ENCODE data around the gene UPB1. TPM values are rescaled to one million over a fixed set of nuclear protein-coding genes. Genes with fewer than 3 reads are reported as not detected.
"Not testable (repeated sequence)": the region's sequence is repeated elsewhere in the genome, so short reads cannot be mapped to it uniquely, and the experiment has no call there.

The UPB1 gene
- total RNA-seq, 1 donor from 2014 or later = 0.17 TPM

DNA sequence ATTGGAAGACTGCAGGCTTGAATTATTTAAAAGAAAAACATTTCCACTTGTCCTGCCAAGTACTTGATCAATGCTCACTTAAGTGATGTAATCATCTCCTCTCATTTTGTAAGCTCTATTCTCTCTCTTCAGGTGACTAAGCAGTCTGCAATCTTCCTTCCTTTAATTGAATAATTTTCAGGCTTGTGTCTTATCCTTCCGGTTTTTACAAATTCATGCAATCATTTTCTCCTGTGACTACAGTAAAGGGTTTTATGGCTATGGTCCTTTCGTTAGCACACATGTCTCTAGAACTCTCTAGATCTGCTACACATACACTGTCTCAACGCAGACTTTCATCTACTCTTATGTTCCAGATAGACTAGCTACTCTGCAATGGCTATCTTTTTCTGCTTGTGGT lies 12.6 kb upstream of the UPB1 start:
- peak; percentile 59 for DNase-seq

DNA sequence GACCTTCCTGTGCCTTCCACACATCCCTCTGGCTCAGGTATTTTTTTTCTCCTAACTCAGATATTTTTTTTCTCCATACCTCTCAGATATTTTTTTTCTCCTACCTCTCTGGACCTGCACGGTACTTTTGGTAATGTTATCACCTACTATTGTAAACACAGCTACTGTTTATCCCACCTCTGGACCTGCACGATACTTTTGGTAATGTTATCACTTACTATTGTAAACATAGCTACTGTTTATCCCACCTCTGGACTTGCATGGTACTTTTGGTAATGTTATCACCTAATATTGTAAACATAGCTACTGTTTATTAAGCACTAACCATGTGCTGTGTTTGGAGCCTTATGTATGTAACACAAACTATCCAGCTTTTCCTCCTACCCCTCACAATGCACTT lies 12.1 kb upstream of the UPB1 start:
- no peak for DNase-seq

DNA sequence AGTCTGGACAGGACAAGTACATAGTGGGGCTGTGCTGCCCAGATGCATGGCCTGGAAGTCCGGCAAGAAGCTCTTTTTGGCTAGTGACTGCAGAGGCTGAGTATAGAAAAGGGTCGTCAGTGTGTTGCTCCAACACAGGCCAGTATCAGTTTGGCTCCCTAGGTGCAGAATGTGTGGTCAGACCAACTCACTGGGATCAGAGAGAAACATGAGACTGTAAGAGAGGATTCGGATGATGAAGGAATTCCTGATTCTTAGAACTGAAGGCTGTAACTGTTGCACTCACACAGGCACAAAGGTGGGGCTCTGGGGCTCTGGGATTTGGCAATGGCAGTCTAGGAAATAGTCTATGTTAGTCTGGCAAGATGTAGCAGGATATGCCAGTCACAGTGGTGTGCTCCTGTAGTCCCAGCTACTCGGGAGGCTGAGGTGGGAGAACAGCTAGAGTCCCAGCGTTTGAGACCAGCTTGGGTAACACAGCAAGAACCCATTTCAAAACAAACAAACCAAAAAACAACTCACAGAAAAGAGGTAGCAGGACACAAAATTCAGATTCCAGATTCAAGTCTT lies 11.1 kb upstream of the UPB1 start:
- no peak for DNase-seq

DNA sequence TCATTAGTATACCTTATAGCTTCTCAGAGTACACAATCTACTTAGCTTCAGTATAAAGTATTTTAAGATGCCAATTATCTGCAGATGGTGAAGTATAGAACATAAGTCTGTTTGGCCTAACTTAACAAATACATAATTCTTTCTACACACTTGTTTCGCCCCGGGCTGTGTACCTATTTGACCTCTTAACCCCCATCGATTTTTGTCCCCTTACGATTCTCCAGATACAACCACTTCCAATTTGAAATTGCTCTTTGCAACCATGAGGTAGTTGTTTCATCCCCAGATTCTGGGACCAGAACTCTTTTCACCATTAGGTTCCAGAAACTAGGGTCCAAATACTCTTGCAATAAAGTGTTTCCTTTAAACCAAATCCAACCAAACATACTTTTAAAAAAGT lies 10.0 kb upstream of the UPB1 start:
- DNase-seq = no peak

DNA sequence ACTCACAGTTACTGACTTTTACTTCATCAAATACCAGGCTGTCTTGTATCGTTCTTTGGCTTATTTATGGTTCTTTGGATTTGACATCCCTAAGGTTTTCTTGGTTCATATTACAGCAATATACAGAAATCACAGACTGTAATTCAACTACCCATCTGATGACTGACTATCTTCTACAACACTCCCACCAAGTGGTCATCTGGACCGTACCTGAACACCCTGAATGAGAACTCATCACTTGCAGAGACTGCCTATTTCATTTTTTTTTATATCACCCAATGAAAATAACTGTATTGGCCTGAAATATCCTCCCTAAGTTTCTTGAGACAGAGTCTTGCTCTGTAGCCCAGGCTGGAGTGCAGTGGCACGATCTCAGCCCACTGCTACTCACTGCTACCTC lies 9.5 kb upstream of the UPB1 start:
- peak; percentile 38 for DNase-seq

DNA sequence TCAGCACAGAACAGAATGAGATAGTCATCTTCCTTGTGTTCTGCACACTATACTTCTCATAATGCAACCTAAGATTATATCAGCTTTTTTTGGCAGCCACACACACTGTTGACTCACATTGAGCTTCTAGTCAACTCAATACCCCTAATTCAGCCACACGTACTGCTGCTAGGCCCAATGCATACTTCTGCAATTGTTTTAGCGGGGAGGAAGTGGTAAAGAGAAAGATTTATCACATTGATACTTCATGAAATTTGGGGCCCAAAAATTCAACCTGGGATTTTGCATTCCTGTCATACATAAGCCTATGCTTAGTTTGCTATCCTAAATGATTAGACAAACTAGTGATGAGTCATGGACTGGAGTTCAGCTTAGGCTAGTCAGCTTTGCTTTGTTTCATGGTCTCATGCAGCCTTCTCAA lies 8.6 kb upstream of the UPB1 start:
- peak; percentile 74 for DNase-seq

DNA sequence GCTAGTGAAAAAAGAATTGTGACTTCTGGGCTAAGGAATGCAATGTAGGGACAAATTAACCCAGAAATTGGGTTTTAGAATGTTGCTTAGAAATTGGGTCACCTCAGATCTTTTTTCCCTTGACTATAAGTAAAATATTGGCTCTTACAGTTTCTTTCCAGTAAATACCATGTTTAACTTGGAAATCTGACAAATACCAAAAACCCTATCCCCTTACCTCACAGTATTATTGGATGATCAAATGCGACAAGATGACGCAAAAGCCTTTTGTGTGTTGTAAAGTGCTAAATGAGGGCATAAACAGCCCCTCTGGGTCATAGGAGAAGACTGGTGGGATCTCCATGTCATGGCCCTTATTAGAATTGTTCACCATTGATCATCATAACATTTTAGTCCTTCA lies 6.1 kb upstream of the UPB1 start:
- DNase-seq = no peak

DNA sequence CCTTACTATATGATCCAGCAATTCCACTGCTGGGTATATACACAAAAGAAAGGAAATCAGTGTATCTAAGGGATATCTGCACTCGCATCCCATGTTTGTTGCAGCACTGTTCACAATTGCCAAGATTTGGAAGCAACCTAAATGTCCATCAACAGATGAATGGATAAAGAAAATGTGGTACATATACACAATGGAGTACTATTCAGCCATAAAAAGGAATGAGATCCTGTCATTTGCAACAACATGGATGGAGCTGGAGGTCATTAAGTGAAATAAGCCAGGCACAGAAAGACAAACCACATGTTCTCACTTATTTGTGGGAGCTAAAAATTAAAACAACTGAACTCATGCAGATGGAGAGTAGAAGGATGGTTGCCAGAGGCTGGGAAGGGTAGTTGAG lies 5.7 kb upstream of the UPB1 start:
- not testable (repeated sequence) for DNase-seq

DNA sequence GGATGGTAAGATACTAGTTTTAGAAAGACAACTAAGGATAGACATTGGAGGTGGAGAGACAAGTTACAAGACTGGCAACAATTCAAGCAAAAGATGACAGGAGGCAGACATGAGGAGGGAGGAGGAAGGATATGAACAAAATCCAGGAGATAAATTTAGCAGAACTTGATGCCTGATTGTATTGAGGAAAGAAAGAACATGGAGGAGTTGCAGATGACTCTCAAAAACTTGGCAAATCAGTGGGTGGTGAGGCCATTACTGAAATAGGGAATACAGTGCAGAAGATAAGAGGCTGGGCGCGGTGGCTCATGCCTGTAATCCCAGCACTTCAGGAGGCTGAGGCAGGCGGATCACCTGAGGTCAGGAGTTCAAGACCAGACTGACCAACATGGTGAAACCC lies 2.7 kb upstream of the UPB1 start:
- no peak for DNase-seq

DNA sequence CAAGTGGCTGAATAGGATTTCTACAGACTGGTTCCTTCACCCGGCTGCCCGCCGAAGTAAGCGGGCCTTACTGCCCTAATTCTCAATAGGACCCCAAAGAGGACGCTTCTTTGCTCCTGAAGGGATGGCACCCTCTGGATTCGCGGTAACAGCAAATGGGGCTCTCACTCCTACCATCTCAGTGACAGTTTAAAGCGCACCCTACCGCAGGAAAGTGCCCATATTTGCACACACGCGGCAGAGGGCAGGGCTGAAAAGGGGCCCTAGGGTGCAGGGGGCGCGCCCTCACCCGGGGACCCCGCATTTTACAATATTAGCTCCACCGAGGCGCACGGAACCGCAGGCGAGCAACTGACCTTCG lies 985 bp upstream of the UPB1 start:
- DNase-seq = no peak

DNA sequence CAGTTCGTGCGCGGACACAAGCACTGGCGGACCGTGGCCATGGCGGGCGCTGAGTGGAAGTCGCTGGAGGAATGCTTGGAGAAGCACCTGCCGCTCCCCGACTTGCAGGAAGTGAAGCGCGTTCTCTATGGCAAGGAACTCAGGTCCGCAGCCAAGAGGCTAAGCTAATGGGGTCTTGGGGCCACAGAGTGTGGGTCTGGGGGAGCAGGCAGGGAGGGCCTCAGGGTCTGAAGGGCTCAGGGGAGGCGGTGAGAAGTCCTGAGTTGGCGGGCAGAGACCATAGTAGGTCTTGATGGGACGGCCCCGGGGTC lies 188 bp downstream of the UPB1 start:
- no peak for DNase-seq

DNA sequence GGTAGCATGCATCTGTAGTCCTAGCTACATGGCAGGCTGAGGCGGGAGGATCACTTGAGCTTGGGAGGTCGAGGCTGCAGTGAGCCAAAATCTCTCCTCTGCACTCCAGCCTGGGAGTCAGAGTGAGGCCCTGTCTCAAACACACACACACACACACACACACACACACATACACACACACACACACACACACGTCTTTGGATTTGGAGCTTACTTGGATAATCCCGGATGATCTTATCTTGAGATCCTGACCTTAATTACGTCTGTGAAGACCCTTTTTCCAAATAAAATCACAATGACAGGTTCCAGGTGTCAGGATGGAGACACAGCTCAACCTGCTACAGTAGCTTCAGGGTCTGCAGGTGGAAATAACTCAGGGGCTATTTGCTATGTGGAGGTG lies 1.1 kb downstream of the UPB1 start:
- no peak for DNase-seq

DNA sequence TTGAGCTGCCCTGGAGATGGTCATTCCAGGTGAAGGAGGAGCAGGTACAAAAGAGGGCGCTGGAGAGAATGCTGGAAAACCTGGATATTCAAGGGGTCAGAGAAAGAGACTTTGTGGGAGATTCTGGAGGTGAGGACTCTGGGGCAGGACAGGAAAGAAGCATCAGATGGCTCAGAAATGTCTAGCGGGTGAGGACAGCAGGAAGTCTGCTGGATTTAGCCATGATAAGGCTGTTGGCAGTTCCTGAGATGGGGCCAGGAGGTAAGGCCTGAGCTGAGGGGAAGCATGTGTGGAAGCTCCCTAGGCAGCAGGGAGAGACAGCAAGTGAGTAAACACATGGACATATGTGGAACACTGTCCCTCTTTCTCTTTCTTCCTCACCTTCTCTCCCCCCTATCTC lies 1.5 kb downstream of the UPB1 start:
- no peak for DNase-seq

DNA sequence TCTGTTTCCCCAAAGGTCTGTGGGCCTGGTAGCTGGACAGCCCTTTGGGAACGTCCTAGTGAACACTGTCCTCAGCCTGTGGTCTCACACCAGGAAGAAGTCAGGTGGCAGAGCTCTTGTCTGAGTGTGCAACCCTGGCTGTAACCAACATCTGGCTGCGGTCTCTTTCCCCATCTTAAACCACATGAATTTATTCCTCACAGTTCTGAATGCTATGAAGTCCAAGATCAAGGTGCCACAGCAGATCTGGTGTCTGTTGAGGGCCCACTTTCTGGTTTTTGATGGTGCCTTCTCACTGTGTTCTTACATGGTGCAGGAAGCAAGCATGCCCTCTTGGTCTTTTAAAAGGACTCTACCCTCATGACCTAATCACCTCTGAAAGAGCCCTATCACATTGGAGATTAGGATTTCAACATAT lies 2.7 kb downstream of the UPB1 start:
- DNase-seq = no peak

DNA sequence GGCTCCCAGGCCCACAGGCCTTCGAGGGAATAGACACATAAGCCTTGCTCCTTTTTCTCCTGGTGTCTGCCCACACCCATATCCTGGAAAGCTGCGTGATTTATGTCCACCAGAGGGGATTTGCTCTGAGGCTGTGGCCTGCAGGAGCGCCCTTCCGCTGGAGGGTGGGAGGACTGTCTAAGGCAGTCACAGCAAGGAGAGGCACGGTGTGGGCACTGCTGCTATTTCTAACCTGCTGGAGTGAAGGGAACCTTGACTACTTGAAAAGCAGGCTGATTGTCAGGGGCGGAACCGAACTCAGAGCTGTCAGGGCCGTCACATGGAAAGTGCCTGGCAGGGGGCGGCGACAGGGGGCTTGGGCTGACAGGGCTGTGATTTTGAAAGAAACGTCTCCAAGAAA lies 3.7 kb downstream of the UPB1 start:
- DNase-seq = no peak

DNA sequence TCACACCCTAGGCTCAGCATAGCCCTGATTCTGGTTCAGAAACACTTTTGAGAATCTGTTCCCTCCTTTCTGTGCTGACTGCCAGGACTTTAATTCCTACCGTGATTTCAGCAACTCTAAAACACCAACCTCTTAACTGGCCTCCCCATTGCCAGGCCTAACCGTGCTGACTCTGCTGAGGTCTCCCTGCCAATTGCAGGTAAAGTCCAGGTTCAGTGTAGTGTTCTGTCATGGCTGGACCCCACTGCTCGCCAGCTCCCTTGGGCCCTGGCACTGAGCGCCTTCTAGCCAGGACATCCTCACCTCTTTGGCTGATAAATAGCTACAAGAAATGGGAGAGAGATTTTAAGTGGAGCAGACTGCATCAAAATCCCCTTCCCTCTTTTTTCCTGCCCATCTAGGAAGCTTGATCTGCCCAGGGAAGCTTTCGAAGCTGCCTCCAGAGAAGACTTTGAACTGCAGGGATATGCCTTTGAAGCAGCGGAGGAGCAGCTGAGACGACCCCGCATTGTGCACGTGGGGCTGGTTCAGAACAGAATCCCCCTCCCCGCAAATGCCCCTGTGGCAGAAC lies 4.7 kb downstream of the UPB1 start:
- DNase-seq = no peak

DNA sequence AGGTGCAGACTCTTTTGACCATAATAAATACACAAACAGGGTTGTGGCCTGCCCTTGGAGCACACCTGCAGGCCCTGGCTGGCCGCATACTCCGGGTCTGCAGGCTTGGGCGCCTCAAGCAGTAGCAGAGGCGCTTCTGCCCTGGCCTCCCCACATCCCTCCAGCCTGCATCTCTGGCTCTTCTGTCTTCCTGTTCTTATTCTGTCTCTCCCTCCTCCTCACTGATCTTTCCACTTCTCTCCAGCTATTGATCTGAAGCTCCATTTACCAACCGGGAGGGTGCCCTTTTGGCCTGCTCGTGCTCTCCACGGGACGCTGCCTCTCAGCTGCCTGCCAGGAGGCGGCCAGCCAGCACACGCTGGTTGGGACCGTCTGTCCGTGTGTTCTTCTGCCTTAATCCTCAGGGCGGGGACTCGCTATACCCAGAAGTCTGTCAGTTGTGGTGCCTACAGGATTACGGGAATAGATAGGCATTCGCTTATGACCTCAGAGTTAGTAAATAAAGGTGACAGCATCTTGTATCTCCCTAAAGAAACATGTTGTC lies 5.2 kb downstream of the UPB1 start:
- no peak for DNase-seq

DNA sequence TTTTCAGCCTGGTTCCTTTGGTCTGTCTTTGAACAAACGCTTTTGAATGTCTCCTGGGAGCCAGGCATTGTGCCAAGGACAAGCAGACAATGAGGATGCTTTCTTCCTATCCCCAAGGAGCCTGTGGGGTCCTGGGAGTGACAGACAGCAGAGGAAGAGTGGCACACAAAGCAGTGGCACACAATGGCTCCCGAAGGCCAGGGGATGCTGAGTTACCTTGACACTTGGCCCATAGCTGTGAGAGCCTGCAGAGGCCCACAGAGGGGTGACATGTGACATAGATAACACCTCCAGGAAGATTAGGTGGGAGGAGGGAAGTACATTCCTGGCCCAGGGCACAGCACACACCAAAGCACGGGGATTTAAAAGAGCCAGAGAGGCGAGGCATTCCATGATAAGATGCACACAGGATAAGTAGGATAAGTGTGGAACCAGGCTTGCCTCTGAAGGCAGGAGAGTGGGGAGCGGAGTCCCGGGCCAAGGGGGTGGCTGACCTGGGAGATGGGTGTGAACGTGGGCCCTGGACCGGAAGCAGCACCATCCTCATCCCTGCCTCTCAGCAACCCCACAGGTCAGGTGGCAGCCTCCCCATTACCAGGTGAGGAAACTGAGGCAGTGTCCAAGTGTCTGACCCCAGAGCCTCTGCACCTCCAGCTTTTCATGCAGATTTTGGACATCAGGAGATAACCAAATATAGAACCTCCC lies 6.3 kb downstream of the UPB1 start:
- no peak for DNase-seq

DNA sequence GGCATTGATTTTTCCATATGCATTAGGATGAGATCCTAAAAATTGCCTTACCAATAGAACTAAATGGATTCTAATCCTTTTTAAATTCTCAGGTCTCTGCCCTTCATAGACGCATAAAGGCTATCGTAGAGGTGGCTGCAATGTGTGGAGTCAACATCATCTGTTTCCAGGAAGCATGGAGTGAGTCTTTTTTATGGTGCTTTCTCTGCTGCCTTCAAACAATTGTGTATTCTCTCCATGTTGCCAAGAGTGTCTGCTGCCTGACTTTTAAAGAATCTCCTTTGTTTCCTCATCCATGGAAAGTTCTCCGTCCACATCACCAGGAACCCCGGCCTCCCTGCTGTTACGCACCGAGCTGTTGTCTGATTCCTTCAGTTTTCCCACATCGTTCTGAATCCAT lies 6.9 kb downstream of the UPB1 start:
- DNase-seq = peak; percentile 48

DNA sequence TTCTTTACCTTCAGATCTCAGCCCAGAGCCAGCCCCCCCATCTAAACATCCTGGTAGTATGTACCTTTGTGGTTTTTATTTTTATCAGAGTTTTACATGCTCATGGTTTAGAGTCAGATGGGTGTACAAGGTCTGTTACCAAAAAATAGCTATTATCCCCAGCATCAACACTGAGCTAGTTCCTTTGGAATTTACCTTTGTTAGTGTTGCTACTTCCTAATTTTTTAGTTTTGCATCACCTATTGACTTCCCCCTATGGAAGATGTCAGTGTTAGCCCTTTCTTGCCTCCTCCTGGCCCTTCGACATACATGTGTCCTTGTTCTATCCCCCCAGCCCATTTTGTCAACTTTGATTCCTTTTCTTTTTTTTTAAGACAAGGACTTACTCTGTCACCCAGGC lies 7.4 kb downstream of the UPB1 start:
- no peak for DNase-seq

DNA sequence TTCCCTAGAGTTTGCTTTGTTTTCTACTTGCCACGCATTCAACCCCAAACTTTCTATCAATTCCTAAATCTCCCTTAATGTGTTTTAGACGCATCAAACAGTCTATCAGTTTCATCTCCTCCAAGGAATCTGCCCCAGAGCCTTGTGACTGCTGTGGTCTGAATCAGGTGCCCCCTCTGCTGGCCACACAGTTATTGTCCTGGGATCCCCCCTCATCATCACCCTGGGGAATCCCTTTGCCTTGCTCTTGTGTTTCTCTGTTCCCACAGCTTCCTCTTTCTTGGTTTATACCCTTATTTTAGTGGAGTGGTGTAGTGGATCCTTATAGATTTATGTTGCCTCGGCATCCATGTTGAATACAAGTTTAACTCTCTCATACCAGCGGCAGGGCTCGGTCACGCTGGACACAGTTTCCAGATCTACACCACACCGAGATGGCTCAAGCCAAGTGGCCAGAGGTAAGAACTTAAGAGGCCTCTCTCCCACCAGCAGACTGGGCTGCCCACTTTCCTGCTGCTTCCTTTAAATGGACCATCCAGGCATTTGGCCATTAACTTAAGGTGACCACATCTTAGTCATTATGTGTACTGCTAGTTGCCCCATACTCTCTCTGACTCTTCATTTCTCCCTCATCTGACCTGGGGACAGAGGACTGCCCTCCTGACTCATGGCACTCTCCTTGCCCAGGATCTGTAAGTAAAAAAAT lies 8.2 kb downstream of the UPB1 start:
- DNase-seq = peak; percentile 83

DNA sequence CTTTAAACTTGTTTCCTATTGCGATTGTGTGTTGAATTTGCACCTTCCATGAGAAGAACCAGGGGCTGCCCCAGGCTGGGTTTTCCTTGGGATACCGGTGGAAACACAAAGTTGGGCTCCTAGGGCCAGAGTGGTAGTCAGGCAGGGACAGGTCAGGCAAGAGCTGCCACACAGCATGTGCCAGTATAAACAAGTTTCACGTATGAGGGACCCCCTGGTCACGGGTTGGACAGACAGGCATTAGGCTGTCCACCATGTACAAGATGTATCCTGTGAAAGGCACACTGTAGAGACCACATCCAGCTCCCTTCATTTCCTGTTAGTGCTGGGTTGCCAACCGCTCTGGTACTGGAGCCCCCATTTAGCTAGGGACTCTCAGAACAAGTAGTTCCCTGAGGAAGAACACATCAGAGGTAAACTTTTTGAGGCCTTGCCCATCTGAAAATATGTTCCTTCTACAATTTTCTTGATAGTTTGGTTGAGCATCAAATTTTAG lies 8.8 kb downstream of the UPB1 start:
- no peak for DNase-seq

DNA sequence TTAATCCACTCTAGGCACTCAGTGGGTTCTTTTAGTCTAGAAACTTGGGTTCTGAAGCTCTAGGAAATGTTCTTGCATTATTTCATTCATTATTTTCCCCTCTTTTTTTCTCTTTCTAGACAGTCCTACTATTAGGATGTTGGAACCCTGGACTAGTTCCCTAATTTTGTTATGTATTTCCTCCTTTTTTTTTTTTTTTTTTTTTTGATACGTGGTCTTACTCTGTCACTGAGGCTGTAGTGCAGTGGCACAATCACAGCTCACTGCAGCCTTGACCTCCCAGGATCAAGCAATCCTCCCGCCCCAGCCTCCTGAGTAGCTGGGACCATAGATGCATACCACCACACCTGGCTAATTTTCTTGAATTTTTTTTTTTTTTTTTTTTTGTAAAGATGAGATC lies 9.4 kb downstream of the UPB1 start:
- DNase-seq = no peak
